Measurements from ENCODE around the gene UBA7. TPM values are rescaled to one million over a fixed set of nuclear protein-coding genes. Genes with fewer than 3 reads are reported as not detected.

UBA7 gene
- total RNA-seq, 1 donor from 2014 or later = 79.4 TPM

Other genes with a start within 250 kb of the UBA7 start
- gene APEH, start 139.6 kb downstream of the UBA7 start, total RNA-seq = 58.5 and 73.2 TPM in 2 replicates
- 6.7 and 9.6 TPM in 2 replicates for gene MST1, start 124.5 kb downstream of the UBA7 start, total RNA-seq
- gene RNF123, start 124.4 kb downstream of the UBA7 start, total RNA-seq = 26.4 and 35.5 TPM in 2 replicates
- gene AMIGO3, start 94.3 kb downstream of the UBA7 start, total RNA-seq = 0.19 and 1.2 TPM in 2 replicates
- gene GMPPB, start 90.0 kb downstream of the UBA7 start, total RNA-seq = 27.6 and 33.0 TPM in 2 replicates
- 50.5 and 59.3 TPM in 2 replicates for gene IP6K1, start 27.4 kb downstream of the UBA7 start, total RNA-seq
- gene CDHR4, start 14.1 kb downstream of the UBA7 start, total RNA-seq = not detected in 2 replicates
- gene INKA1, start 10.7 kb downstream of the UBA7 start, total RNA-seq = 29.6 and 29.8 TPM in 2 replicates
- 2.7 and 5.2 TPM in 2 replicates for gene TRAIP, start 42.6 kb upstream of the UBA7 start, total RNA-seq
- not detected in 2 replicates for gene CAMKV, start 56.0 kb upstream of the UBA7 start, total RNA-seq
- 0.10 and 0.18 TPM in 2 replicates for gene MST1R, start 89.9 kb upstream of the UBA7 start, total RNA-seq
- gene MON1A, start 115.9 kb upstream of the UBA7 start, total RNA-seq = 12.4 and 19.8 TPM in 2 replicates
- 45.8 and 61.6 TPM in 2 replicates for gene RBM6, start 126.2 kb upstream of the UBA7 start, total RNA-seq

All from glomerular endothelial cell (primary cell).